A204.1 (cell line): ENCODE results near the gene IL20.

Experiments used
- FAIRE-seq: peaks from 2 replicates; lab custom pipeline; 2012; peaks lifted over from hg19 to GRCh38; lab: Jason Lieb, UNC

The IL20 gene

DNA sequence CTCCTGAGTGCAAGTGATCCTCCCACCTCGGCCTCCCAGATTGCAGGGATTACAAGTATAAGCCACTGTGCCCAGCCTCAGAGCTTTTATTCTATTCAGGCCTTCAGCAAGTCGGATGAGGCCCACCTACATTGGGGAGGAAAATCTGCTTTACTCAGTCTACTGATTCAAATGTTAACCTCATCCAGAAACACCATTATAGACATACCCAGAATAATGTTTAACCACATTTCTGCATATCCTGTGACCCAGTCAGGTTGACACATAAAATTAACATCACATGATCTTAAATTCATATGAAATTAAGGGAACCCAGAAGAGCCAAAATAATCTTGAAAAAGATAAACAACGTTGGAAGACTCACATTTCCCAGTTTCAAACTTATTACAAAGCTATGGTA lies 14.9 kb downstream of the IL20 start:
- FAIRE-seq, result no peak

DNA sequence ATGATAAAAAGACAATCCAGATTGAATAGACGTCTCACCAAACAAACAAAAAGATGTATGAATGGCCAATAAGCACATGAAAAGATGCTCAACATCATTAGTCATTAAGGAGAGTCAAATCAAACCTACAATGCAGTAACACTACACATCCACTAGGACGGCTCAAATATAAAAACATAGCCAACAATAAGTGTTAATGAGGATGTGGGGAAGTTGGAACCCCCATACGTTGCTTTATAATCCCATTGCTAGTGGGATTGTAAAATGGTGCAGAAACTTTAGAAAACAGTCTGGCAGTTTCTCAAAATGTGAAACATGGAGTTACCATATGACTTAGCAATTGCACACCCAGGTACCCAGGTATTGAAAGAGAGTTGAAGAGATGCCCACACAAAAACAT lies 17.1 kb downstream of the IL20 start:
- no peak for FAIRE-seq

DNA sequence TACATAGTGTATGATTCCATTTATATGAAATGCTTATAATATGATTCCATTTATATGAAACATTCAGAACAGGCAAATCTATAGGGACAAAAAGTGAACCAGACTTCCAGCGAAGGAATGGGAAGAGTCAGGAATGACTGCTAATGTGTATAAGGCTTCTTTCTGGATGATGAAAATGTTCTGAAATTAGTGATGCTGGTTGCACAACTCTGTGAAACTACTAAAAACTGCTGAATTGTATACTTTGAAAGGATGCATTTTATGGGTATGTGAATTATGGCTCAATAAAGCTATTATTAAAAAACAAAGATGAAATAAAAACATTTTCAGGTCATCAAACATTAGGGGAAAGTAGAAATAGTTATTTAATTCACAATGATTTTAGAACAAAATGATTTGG lies 17.7 kb downstream of the IL20 start:
- no peak for FAIRE-seq

DNA sequence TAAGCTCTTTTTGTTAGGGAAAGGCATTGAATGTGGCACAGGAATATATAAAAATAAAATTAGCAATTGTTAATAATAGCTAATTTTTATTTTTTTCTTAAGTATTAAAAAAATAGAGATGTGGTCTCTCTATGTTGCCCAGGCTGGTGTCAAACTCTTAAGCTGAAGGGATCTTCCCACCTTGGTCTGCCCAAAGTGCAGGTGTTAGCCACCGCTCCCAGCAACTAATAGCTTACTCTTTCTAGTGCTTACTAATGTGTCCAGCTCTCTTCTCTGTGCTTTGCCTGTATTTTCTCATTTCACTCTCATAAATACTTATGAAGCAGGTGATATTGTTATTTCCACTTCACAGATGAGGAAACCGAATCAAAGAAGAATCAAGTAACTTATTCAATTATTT lies 18.5 kb downstream of the IL20 start:
- FAIRE-seq, result no peak

DNA sequence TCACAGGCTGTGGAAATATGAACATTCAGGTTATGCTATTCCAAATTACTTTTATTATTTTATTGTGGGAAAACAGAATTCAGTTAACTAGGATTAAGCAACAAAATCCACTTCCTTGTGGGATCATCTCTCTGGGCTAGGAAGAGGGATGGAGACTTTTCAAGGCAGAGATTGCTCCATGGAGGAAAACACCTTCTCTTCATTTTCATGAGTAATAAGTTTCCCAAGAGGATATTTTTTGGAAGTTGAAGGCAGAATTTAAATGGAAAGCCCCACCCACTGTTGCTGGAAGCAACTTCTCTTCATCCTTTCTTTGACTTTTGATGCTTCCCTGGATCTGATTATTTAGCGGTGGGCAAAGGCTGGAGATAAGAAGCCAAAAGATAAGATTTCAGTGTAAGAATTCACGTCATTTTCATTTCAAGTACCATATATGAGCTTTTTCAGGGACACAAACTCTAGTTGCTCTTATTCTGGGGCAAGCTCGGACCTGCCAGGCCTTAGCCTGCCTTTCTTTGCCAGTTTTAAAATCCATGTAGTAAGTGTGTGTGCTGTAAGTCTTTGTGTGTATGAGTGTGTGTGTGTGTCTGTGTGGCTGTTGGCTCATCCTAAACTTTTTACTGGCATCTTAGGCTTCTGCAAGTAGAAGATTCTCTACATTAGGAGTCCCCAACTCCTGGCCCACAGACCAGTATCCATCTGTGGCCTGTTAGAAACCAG lies 20.1 kb downstream of the IL20 start:
- no peak for FAIRE-seq

DNA sequence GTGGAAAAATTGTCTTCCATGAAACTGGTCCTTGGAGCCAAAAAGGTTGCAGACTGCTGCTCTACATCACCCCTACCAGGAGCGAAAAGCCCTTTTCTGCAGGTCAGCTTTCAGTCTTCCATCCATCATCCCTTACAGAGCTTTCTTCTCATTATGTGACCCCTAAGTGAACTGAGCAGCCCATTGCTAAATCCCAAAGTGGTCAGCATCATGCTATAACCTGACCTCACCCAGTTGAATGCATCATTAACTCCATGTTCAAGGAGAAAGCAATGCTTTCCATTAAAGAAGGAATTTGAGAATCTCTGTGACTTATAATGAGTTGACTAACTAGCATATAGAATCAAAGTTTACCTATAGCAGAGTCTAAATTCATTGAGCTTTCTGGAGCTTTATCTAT lies 21.4 kb downstream of the IL20 start:
- no peak for FAIRE-seq

DNA sequence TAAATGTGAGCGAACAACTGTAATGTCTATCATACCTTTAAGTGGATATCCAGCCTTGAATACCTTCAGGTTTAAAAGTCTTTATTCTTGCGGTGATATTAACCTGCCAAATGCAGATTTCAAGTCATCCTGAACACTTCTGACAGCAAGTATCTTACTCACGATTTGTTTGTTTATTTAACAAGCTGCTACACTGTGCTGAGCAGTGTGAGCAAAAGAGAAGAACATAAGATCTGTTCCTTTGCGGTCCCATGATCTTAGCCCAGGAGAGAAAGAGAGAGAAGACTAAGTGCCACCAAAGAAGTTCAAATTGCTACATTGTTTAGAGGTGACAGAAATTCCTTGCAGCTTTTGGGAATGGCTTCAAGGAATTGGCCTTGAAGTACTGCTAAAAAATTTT lies 22.3 kb downstream of the IL20 start:
- FAIRE-seq, result no peak

DNA sequence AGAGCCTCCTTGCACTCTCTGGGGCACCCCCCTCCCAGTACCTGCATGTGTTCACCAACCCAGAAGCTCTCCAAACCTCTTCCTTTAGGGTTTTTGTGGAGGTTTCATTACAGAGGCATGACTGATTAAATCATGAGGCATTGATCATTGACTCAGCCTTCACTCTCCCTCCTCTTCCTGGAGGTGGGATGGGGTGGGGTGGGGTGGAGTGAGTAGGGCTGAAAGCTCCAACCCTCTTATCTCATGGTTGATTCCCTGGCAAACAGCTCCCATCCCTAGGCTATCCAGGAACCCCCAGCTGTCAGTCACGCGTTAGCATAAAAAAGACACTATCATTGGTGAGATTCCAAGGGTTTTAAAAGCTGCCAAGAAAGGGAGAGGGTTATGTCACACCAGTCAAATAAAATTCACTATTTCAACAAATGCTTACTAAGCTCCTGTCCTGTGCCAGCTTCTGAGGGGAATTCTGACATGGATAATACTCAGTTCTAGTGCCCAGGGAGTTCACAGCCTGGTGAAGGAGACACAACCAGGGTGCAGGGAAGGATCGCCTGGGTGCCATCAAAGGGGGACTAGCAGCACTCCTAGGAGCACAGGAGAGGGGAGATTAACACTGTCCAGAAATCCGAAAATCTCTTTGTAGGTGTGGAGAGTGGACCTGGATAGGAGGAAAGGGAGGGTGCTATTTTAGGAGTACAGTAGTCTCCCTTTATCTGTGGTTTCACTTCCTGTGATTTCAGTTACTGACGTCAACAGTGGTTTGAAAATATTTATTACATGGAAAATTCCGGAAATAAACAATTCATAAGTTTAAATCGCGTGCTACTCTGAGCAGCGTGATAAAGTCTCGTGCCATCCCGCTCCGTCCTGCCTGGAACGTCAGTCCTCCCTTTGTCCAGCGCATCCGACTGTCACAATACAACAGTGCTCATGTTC lies 25.0 kb downstream of the IL20 start:
- FAIRE-seq, result no peak

DNA sequence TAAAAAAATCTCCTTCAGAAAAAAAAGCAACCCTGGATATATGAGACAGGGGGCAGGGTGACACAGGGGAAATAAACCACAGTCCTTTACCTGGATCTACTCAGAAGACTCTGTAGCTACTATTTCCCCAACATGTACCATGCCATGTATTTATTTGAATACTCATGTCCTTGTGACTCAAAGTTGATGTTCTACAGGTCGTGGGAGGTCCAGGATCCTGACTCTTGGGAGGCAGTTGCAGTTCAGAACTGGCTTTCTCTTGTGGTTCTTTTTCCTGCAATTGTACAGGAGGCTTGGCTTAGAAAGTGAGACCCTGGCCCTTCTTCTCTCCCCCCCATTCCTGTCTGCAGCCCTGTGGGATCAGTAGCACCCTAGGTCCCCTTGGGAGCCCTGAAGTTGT lies 26.0 kb downstream of the IL20 start:
- FAIRE-seq, result no peak

DNA sequence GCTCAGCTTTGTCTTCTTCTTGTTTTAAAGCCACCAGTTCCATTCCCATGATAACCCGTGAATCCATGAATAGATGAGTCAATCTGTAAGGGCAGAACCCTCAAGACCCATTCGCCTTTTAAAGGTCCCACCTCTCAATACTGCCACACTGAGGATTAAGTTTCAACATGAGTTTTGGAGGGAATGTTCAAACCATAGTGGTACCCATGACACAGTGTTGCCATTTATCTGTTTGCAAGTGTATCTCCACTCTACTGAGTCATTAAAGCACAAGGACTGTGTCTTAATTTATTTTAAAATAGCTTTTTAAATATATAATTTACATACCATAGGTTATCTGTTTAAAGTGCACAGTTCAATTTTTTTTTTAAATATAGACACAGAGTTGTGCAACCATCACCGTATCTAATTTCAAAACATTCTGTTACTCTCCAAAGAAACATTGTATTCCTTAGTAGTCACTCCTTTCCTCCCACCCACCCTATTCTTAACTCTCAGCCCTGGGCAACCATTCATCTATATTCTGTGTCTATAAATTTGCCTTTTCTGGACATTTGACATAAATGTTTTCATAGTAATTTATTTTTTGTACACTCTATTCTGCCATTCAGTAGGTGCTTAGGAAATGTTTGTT lies 27.0 kb downstream of the IL20 start:
- no peak for FAIRE-seq

DNA sequence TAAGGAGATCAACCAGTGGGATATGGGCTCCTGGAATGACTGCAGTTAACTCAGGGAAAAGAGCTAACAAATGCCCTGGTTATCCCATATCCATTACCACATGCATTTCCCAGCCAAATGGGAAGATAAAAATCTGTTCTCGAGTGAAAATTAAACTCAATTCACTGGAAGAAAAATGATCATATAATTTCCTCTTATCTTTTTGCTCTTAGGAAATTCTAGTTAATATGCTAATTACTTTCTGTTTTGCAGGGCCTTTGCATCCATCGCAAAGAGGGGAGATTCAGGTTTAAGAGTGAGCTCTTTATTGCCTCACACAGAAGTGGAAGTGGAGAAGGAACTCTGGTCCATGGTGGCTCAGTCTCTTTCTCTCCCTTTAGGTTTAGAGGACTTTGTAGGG lies 28.0 kb downstream of the IL20 start:
- FAIRE-seq, result no peak

DNA sequence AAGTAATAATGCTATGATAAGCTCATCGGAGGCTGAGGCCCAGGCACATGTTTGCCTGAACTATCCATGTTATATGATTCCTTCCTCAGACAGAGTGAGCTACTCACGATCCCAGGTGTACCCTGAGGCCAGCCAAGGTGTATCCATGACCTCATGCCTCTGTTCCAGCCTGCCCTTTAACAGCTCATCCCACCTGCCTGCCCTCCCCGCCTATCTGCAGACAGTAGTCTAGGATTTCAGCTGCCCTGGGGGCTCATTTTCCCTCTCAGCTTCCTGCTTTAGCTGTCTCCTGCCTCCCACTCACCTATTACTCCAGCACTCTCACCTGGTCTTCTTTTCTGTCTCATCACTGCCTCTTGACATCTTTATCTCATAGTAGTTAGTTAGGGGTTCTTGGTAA lies 29.9 kb downstream of the IL20 start:
- FAIRE-seq, result no peak

DNA sequence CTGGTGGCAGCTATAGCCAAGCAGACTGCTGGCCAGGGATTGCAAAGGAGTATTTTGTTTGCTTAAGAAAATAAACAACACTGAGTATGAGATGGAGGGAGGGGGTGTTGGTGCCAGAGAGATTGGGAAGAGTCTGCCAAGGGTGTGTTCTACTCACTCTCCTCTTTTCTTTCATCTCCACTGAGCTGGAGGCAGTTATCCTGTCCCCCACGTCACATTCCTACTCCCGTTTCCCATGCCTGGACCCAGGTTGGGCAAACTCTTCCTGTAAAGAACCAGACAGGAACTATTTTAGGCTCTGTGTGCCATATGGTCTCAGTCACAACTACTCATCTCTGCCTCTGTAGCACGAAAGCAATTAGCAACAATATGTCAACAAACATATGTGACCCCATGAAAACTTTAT lies 30.4 kb downstream of the IL20 start:
- FAIRE-seq, result no peak

DNA sequence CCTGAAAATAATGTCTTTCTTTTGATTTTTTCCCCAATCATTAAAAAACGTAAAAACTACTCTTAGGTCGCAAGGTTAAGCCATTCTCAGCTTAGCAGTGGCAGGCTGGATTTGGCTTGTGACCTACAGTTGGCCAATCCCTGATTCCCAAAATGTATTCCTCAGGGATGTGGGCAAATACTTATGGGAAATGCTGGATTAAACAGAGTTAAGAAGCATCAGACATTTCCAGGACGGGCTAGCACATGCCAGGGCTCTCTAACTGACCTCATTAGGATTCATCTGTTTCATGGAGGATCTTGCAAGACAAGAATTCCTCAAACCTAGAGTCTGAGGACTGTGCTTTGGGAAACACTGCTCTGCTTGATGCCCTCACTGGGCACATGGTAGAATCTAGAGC lies 30.8 kb downstream of the IL20 start:
- no peak for FAIRE-seq

DNA sequence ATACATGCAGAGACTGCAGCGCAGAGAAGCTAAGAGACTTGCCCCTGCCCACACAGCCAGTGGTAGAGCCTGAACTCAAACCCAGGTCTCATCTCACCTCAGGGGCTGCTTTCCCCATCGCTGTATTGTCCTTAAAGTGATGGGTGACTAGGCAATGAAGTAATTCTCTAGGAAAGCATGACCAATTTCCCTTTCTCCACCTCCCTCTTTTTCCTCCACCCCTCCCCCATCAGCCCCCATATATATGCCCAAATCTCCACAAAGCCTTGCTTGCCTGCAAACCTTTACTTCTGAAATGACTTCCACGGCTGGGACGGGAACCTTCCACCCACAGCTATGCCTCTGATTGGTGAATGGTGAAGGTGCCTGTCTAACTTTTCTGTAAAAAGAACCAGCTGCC lies 31.8 kb downstream of the IL20 start, which contains the start of gene IL24:
Gene IL24 (plus strand): TSS at position 269 of the 400 bp plus-strand sequence. CDS start 390 bp downstream, outside the sequence.
- FAIRE-seq, result no peak

DNA sequence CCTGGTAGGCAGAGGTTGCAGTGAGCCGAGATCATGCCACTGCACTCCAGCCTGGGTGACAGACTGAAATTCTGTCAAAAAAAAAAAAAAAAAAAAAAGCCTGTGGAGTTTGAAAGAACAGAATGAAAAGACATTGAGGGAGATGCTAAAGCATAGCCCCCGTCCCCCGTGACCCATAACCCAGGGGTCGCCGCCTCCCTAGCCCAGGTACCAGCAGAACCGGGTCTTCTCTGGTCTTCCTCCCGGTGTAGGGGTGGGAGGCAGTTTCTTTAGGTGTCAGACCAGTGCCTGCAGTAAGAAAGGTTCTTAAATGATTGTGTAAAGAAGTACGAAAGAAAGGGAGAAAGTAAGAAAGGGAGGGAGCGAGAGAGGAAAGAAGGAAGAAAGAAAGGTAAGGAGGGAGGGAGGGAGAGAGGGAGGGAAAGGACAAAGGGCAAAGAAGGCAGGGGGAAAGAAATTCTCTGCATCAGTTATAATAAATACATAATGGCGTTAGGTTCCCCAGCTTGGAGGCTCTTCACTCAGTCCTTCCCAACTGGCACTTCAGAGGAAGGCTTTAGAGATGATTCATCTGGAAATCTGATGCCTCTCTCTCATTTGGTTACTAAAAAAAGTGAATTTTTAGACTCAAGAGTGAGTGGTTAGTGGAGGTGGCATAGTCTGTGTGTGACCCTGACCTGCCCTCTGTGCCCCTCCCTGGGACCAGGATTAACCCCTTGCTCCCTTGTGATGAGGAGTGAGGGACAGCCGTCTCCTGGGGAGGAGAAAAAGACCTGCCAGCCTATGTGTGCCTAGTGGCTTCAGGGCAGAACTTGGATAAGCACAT lies 32.9 kb downstream of the IL20 start:
- FAIRE-seq, result no peak

DNA sequence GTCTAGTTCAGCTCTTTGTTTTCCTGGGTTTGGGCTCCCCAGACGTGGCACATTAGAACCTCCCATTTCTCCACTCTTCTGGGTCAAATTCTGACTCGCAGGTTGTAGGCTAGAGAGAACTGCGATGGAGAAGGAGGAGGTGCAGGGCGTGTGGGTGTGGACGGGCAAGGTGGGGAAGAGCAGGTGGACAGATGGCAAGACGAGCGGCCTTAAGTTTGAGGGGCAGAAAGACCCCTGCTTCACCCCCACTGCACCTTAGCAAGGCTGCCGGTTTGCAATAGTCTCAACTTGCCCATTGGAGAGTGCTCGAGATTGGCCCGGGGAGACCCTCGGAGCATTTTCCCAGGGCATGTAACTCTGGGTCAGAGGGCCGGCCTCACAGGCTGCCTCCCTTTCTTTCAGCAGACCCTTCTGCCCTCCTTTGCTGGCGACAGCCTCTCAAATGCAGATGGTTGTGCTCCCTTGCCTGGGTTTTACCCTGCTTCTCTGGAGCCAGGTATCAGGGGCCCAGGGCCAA lies 33.5 kb downstream of the IL20 start:
- FAIRE-seq, result no peak

DNA sequence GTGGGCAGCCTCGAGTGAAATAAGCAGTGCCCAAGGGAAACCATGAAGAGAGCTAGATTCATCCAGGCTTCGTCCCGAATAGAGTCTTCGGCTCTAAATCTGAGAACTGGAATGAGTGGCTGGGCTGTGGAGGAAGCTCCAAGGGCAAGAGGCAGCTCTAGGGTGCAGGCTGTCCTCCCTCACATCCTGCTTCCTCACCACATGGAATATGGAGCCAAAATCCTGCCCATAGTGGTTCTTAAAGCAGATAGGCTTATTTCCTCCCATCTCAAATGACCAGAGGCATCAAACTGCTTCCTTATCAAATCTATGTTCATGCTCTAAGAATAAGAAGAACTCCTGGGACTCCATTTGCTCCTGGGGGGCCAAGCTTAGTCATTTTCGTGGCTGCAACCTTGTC lies 34.3 kb downstream of the IL20 start:
- FAIRE-seq, result no peak

DNA sequence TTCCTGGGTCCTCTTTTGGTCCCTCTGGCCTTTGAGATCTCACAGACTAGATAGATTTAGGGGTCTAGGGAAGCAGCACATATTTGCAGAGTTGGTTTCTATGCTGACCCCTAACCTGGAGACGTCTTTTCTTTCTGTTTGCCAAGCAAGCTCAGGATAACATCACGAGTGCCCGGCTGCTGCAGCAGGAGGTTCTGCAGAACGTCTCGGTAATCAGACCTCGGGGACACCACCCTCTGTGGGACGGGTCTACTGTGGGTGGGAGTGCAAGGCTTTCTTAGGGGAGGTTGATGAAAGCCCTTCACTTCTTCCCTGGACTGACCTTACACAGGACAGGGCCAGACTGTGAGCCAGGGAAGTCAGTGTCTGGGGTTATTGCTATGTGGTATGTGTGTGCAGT lies 34.7 kb downstream of the IL20 start:
- no peak for FAIRE-seq

DNA sequence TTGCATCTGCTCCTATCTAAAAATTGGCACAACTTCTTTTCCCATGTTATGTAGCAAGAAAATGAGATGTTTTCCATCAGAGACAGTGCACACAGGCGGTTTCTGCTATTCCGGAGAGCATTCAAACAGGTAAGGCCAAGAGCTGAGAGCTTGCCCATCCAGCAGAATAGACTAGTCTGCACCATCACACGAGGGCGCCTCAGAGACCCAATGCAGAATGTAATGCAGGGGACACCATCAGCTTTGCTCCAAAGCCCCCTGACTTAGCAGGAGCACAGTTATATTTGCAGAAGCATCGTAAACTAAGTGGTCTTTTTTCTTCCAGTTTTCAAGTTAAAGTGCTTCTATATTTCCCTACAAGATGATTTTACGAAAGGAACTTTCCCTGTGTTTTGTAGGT lies 36.5 kb downstream of the IL20 start:
- no peak for FAIRE-seq

DNA sequence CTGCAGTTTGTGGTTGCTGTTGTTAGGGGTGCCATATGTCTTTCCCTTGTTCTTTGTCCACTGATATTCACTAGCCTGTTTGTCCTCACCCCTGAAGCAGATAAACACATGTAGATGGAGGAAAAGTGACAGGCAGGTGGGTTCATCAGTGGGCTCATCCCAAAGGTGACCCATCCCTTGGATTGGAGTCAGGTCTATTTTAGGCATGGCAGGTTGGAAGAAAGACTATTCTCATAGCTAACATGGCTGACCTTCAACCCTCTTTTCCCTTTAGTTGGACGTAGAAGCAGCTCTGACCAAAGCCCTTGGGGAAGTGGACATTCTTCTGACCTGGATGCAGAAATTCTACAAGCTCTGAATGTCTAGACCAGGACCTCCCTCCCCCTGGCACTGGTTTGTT lies 37.3 kb downstream of the IL20 start:
- FAIRE-seq, result no peak

DNA sequence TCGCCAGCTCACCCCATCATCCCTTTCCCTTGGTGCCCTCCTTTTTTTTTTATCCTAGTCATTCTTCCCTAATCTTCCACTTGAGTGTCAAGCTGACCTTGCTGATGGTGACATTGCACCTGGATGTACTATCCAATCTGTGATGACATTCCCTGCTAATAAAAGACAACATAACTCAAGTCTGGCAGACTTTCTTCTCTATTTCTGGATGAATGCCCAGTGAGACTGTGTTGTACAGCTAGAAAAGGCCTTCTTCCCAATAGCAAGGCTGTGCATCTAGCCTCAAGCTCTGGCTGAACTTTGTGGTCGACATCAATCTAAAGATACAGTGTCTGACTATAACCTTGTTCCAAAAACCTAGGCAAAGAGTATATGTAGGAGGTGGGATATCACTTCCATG lies 38.3 kb downstream of the IL20 start:
- no peak for FAIRE-seq
